ENCODE results near the gene TIAM1.

TIAM1 gene

GRCh38 chr21:31216206-31216605 lies 127.9 kb downstream of the TIAM1 start:
- DNase-seq (ENCODE audit: low read depth in 4 of 4, low spot score in 1 of 4) = no peak

GRCh38 chr21:31213787-31214186 lies 130.3 kb downstream of the TIAM1 start:
- DNase-seq (ENCODE audit: low read depth in 4 of 4, low spot score in 1 of 4) = no peak

- DNase-seq (ENCODE audit: low read depth in 4 of 4, low spot score in 1 of 4) = no peak
Measured at GRCh38 chr21:31211836-31212235, 132.2 kb downstream of the TIAM1 start.

- DNase-seq (ENCODE audit: low read depth in 4 of 4, low spot score in 1 of 4) = no peak
Measured at GRCh38 chr21:31205412-31205811, 138.6 kb downstream of the TIAM1 start.

- DNase-seq (ENCODE audit: low read depth in 4 of 4, low spot score in 1 of 4) = no peak
Measured at GRCh38 chr21:31204801-31205200, 139.3 kb downstream of the TIAM1 start.

GRCh38 chr21:31203431-31204054 lies 140.5 kb downstream of the TIAM1 start:
- no peak for DNase-seq (ENCODE audit: low read depth in 4 of 4, low spot score in 1 of 4)

- no peak for DNase-seq (ENCODE audit: low read depth in 4 of 4, low spot score in 1 of 4)
Measured at GRCh38 chr21:31201548-31201947, 142.5 kb downstream of the TIAM1 start.

GRCh38 chr21:31201144-31201543 lies 142.9 kb downstream of the TIAM1 start:
- no peak for DNase-seq (ENCODE audit: low read depth in 4 of 4, low spot score in 1 of 4)

GRCh38 chr21:31198575-31198974 lies 145.5 kb downstream of the TIAM1 start:
- no peak for DNase-seq (ENCODE audit: low read depth in 4 of 4, low spot score in 1 of 4)

GRCh38 chr21:31196724-31197123 lies 147.3 kb downstream of the TIAM1 start:
- DNase-seq (ENCODE audit: low read depth in 4 of 4, low spot score in 1 of 4) = no peak

GRCh38 chr21:31195334-31196015 lies 148.6 kb downstream of the TIAM1 start:
- DNase-seq (ENCODE audit: low read depth in 4 of 4, low spot score in 1 of 4) = no peak

GRCh38 chr21:31194510-31195293 lies 149.4 kb downstream of the TIAM1 start:
- no peak for DNase-seq (ENCODE audit: low read depth in 4 of 4, low spot score in 1 of 4)

- no peak for DNase-seq (ENCODE audit: low read depth in 4 of 4, low spot score in 1 of 4)
Measured at GRCh38 chr21:31193761-31194160, 150.3 kb downstream of the TIAM1 start.

- no peak for DNase-seq (ENCODE audit: low read depth in 4 of 4, low spot score in 1 of 4)
Measured at GRCh38 chr21:31191553-31191952, 152.5 kb downstream of the TIAM1 start.

GRCh38 chr21:31190516-31190915 lies 153.5 kb downstream of the TIAM1 start:
- no peak for DNase-seq (ENCODE audit: low read depth in 4 of 4, low spot score in 1 of 4)

- DNase-seq (ENCODE audit: low read depth in 4 of 4, low spot score in 1 of 4) = no peak
Measured at GRCh38 chr21:31187499-31187898, 156.6 kb downstream of the TIAM1 start.

GRCh38 chr21:31186916-31187315 lies 157.1 kb downstream of the TIAM1 start:
- no peak for DNase-seq (ENCODE audit: low read depth in 4 of 4, low spot score in 1 of 4)

- no peak for DNase-seq (ENCODE audit: low read depth in 4 of 4, low spot score in 1 of 4)
Measured at GRCh38 chr21:31185663-31186062, 158.4 kb downstream of the TIAM1 start.

GRCh38 chr21:31184876-31185275 lies 159.2 kb downstream of the TIAM1 start:
- no peak for DNase-seq (ENCODE audit: low read depth in 4 of 4, low spot score in 1 of 4)

- DNase-seq (ENCODE audit: low read depth in 4 of 4, low spot score in 1 of 4) = peak in 3 of 4 experiments; percentile 30 to 67 (median 58)
Measured at GRCh38 chr21:31184459-31184858, 159.6 kb downstream of the TIAM1 start.

- peak in 3 of 4 experiments; percentile 28 to 51 (median 50) for DNase-seq (ENCODE audit: low read depth in 4 of 4, low spot score in 1 of 4)
Measured at GRCh38 chr21:31182231-31183140, 161.6 kb downstream of the TIAM1 start.
